H1 (cell line): ENCODE data around the gene TAT. TPM values are rescaled to one million over a fixed set of nuclear protein-coding genes. Genes with fewer than 3 reads are reported as not detected.

Experiments used
- CTCF ChIA-PET: fragments of 300-600 bp; sonication (Branson Sonifier 250); formaldehyde crosslinking; loops from one replicate; lab custom pipeline; 2021; ENCODE audit not compliant: partially characterized antibody; lab: Charles Lee
- POLR2A ChIA-PET: fragments of 300-600 bp; sonication (Branson Sonifier 250); formaldehyde crosslinking; loops from one replicate; lab custom pipeline; 2021; ENCODE audit warnings: inconsistent platforms; ENCODE audit not compliant: partially characterized antibody; lab: Charles Lee
- DNase-seq, 2 experiments: peaks; one replicate each; pipeline versions ENCODE4 v3.0.0 to v3.0.0-alpha.2; 2010 to 2022; ENCODE audit warnings: low spot score in 2 of 2, low read depth in 1 of 2, mixed read lengths in 1 of 2
- FAIRE-seq: peaks from 2 replicates; lab custom pipeline; 2011; peaks lifted over from hg19 to GRCh38; lab: Jason Lieb, UNC
- H2AFZ ChIP-seq: 2 replicates; pipeline ENCODE4 v1.8.1; 2012; ENCODE audit warnings: low read length, inconsistent platforms
- H2AK5ac ChIP-seq: 2 replicates; pipeline ENCODE4 v1.6.1; 2013; ENCODE audit warnings: low read depth, low read length
- H2BK120ac ChIP-seq: replicated peaks from 2 replicates; pipeline ENCODE3; 2013; ENCODE audit warnings: low read depth, low read length, inconsistent platforms
- H2BK12ac ChIP-seq: 2 replicates; pipeline ENCODE4 v1.6.1; 2013; ENCODE audit warnings: low read depth, low read length
- H2BK15ac ChIP-seq: 2 replicates; pipeline ENCODE4 v1.6.1; 2013; ENCODE audit warnings: low read length
- H2BK20ac ChIP-seq: 2 replicates; pipeline ENCODE4 v1.6.1; 2013; ENCODE audit warnings: low read length
- H2BK5ac ChIP-seq: 2 replicates; pipeline ENCODE4 v1.6.1; 2013; ENCODE audit warnings: low read depth, low read length
- H3K14ac ChIP-seq: 2 replicates; pipeline ENCODE4 v1.6.1; 2013; ENCODE audit warnings: inconsistent platforms; ENCODE audit not compliant: insufficient read length
- H3K18ac ChIP-seq: 2 replicates; pipeline ENCODE4 v1.6.1; 2013; ENCODE audit warnings: low read length; ENCODE audit errors: extremely low read depth
- H3K23ac ChIP-seq: 2 replicates; pipeline ENCODE4 v1.6.1; 2013; ENCODE audit warnings: inconsistent platforms; ENCODE audit not compliant: insufficient read length
- H3K23me2 ChIP-seq: 2 replicates; pipeline ENCODE4 v1.6.1; 2013; ENCODE audit warnings: low read depth, low read length
- H3K27ac ChIP-seq: 2 replicates; pipeline ENCODE4 v1.6.1; 2011; ENCODE audit warnings: low read depth, low read length, inconsistent platforms
- H3K27me3 ChIP-seq, 4 experiments: replicated peaks in 1 of 4; 1 replicate in 1 of 4; 2 replicates in 3 of 4; pipeline versions ENCODE4 v1.6.1 to v1.8.1; 2011 to 2013; ENCODE audit warnings: low read length in 3 of 4, mild to moderate bottlenecking in 3 of 4, inconsistent platforms in 2 of 4, mixed read lengths in 2 of 4, moderate library complexity in 1 of 4; ENCODE audit not compliant: control insufficient read depth in 3 of 4, insufficient read depth in 3 of 4; ENCODE audit errors: extremely low read depth in 1 of 4
- H3K36me3 ChIP-seq, 4 experiments: 2 replicates each; pipeline versions ENCODE4 v1.6.1 to v1.8.1; 2011 to 2013; ENCODE audit warnings: mild to moderate bottlenecking in 4 of 4, low read length in 3 of 4, moderate library complexity in 2 of 4, control low read depth in 1 of 4, inconsistent platforms in 1 of 4; ENCODE audit not compliant: insufficient read depth in 4 of 4, control insufficient read depth in 2 of 4
- H3K4ac ChIP-seq: replicated peaks from 2 replicates; pipeline ENCODE3; 2013; ENCODE audit warnings: low read length, low read depth, mixed read lengths, inconsistent platforms; ENCODE audit not compliant: insufficient read length
- H3K4me1 ChIP-seq, 4 experiments: replicated peaks in 1 of 4; 1 replicate in 1 of 4; 2 replicates in 3 of 4; pipeline versions ENCODE4 v1.6.1 to v1.8.1; 2011 to 2013; ENCODE audit warnings: low read length in 3 of 4, inconsistent platforms in 2 of 4, mixed read lengths in 1 of 4; ENCODE audit not compliant: insufficient read depth in 4 of 4, control insufficient read depth in 3 of 4
- H3K4me2 ChIP-seq, 2 experiments: 2 replicates each; pipeline versions ENCODE4 v1.6.1 to v1.8.1; 2011 to 2013; ENCODE audit warnings: low read depth in 2 of 2, low read length in 2 of 2, control low read depth in 1 of 2, inconsistent platforms in 1 of 2, mild to moderate bottlenecking in 1 of 2; ENCODE audit not compliant: insufficient read depth in 1 of 2
- H3K4me3 ChIP-seq, 4 experiments: fragments of 200-600, 300-600 bp in 1 of 4; sonication (generic), shearing (Covaris generic), sonication (Bioruptor Twin) in 1 of 4; 2 replicates each; pipeline versions ENCODE4 v1.5.1 to v1.8.1; 2011 to 2016; ENCODE audit warnings: low read length in 4 of 4, low read depth in 3 of 4, control low read depth in 2 of 4, inconsistent platforms in 2 of 4, mild to moderate bottlenecking in 2 of 4, mixed read lengths in 1 of 4, moderate library complexity in 1 of 4; ENCODE audit not compliant: insufficient read depth in 2 of 4; ENCODE audit errors: extremely low read depth in 1 of 4
- H3K56ac ChIP-seq: replicated peaks from 2 replicates; pipeline ENCODE3; 2013; ENCODE audit warnings: low read depth, mild to moderate bottlenecking, mixed read lengths, low read length, inconsistent platforms; ENCODE audit not compliant: insufficient read length
- H3K79me1 ChIP-seq: 2 replicates; pipeline ENCODE4 v1.6.1; 2013; ENCODE audit warnings: low read depth, low read length, control low read depth
- H3K79me2 ChIP-seq, 2 experiments: 2 replicates each; pipeline versions ENCODE4 v1.6.1 to v1.8.1; 2012 to 2013; ENCODE audit warnings: low read length in 2 of 2, mild to moderate bottlenecking in 2 of 2, inconsistent platforms in 1 of 2; ENCODE audit not compliant: insufficient read depth in 2 of 2, control insufficient read depth in 1 of 2
- H3K9ac ChIP-seq, 4 experiments: replicated peaks in 1 of 4; 1 replicate in 1 of 4; 2 replicates in 3 of 4; pipeline versions ENCODE4 v1.6.1 to v1.8.1; 2011 to 2013; ENCODE audit warnings: low read depth in 3 of 4, low read length in 3 of 4, control low read depth in 2 of 4, mild to moderate bottlenecking in 2 of 4, moderate library complexity in 2 of 4, inconsistent platforms in 1 of 4; ENCODE audit errors: extremely low read depth in 1 of 4
- H3K9me3 ChIP-seq, 2 experiments: 2 replicates each; pipeline versions ENCODE4 v1.6.1 to v1.8.1; 2012 to 2013; ENCODE audit warnings: mild to moderate bottlenecking in 2 of 2, moderate library complexity in 2 of 2, control low read depth in 1 of 2, inconsistent platforms in 1 of 2, low read depth in 1 of 2, low read length in 1 of 2, mixed read lengths in 1 of 2; ENCODE audit not compliant: insufficient read depth in 2 of 2
- H4K20me1 ChIP-seq, 2 experiments: replicated peaks in 1 of 2; 2 replicates each; pipeline versions ENCODE3 to v1.8.1; 2011 to 2013; ENCODE audit warnings: inconsistent platforms in 2 of 2, low read length in 2 of 2, mild to moderate bottlenecking in 1 of 2; ENCODE audit not compliant: insufficient read depth in 2 of 2, control insufficient read depth in 1 of 2
- H4K5ac ChIP-seq: 2 replicates; pipeline ENCODE4 v1.6.1; 2013; ENCODE audit warnings: low read length, low read depth, mixed read lengths, inconsistent platforms; ENCODE audit not compliant: insufficient read length
- H4K8ac ChIP-seq: 2 replicates; pipeline ENCODE4 v1.8.0; 2013; ENCODE audit warnings: mild to moderate bottlenecking, moderate library complexity, low read length, inconsistent platforms; ENCODE audit not compliant: insufficient read depth; ENCODE audit errors: extremely low read depth
- H4K91ac ChIP-seq: replicated peaks from 2 replicates; pipeline ENCODE3; 2013; ENCODE audit warnings: low read length, mixed read lengths, inconsistent platforms; ENCODE audit not compliant: insufficient read length
- ASH2L ChIP-seq: fragments of 200-600, 300-600 bp; sonication (generic); IDR thresholded peaks from one replicate; pipeline ENCODE4 v1.7.1; 2017; ENCODE audit warnings: low read length
- CHD1 ChIP-seq: IDR thresholded peaks from 2 replicates; pipeline ENCODE4 v1.6.1; 2012; ENCODE audit warnings: low read depth, low read length, improper control_type of control experiment
- EP300 ChIP-seq, 2 experiments: IDR thresholded peaks; 1 replicate in 1 of 2; 2 replicates in 1 of 2; pipeline ENCODE4 v1.6.1; 2011 to 2012; ENCODE audit warnings: low read depth in 2 of 2, low read length in 2 of 2, mild to moderate bottlenecking in 2 of 2, borderline replicate concordance in 1 of 2, inconsistent platforms in 1 of 2, moderate library complexity in 1 of 2
- POU5F1 ChIP-seq: IDR thresholded peaks from 2 replicates; pipeline ENCODE4 v1.6.1; 2011; ENCODE audit warnings: low read depth, mild to moderate bottlenecking, low read length, moderate library complexity
- SP1 ChIP-seq: IDR thresholded peaks from 2 replicates; pipeline ENCODE4 v1.6.1; 2011; ENCODE audit warnings: low read depth, low read length
- TBP ChIP-seq: IDR thresholded peaks from 2 replicates; pipeline ENCODE4 v1.6.1; 2011; ENCODE audit warnings: low read depth, low read length, improper control_type of control experiment
- WGBS, 2 experiments: shearing (Covaris generic) in 1 of 2; methylation state at CpG; one replicate each; pipeline versions ENCODE4 v1.1.6 to v1.1.7; 2013 to 2015; ENCODE audit warnings: low lambda C conversion rate in 2 of 2, mixed read lengths in 2 of 2, inconsistent platforms in 1 of 2, low coverage in 1 of 2, missing lambda C conversion rate in 1 of 2; ENCODE audit not compliant: insufficient replicate concordance in 2 of 2, insufficient coverage in 1 of 2, insufficient read length in 1 of 2; ENCODE audit errors: extremely low coverage in 1 of 2, missing lambda C conversion rate in 1 of 2; 5-methylcytosine and 5-hydroxymethylcytosine counted together
- polyA plus RNA-seq, 7 experiments: library from polyadenylated mRNA; depleted of rRNA in 3 of 7; stranded (reverse) in 5 of 7; unstranded in 2 of 7; fragments of >200 nt in 5 of 7; fragments of 200-250 nt in 2 of 7; gene quantifications; 1 replicate in 5 of 7; 2 replicates in 1 of 7; 4 replicates in 1 of 7; pipeline versions ENCODE4 v1.2.1 to v1.2.3, GENCODE V29; 2011 to 2013; ENCODE audit warnings: missing spikeins in 2 of 7, mixed read lengths in 2 of 7
- total RNA-seq: library from RNA; stranded (reverse); fragmentation: NEBNext Ultra II Directional; extraction: Animal tissue kit (Norgen Biotek cat#: 25700); gene quantifications from 2 replicates; pipeline ENCODE4 v1.2.1, GENCODE V29; 2021
- TF ChIP-seq, protein P1 (sequence below): IDR thresholded peaks from 2 replicates; pipeline ENCODE4 v1.6.1; 2011; ENCODE audit warnings: low read length, improper control_type of control experiment

Gene TAT
- total and polyA plus RNA-seq, 2 of the 8 experiments (the other 6 are each of a cell fraction or from before 2014, with no cell fraction given): 0.03 TPM; not detected in 1

- H2AFZ ChIP-seq: no peak overlapping the region
- H2BK120ac ChIP-seq: no peak overlapping the region
- H4K91ac ChIP-seq: no peak overlapping the region
- H3K27me3 ChIP-seq: no peaks in the 10 kb centered on the region
- FAIRE-seq (no peak), DNase-seq (no peak)
- H3K14ac ChIP-seq: no peak overlapping the region
- H2AK5ac ChIP-seq: no peak overlapping the region
- no peak overlapping the region for H2BK15ac ChIP-seq
- H3K36me3 ChIP-seq: no peaks in the 10 kb centered on the region
- no peak overlapping the region for H3K27ac ChIP-seq
- H3K4me2 ChIP-seq: no peak overlapping the region
- no peak overlapping the region for H2BK5ac ChIP-seq
- H3K18ac ChIP-seq: no peak overlapping the region
- peaks cover 3% of the 10 kb centered on the region; the same call in 1 of the 2 replicates for H3K79me1 ChIP-seq
- H3K9me3 ChIP-seq: no peaks in the 10 kb centered on the region
- CTCF ChIA-PET: interaction anchor here (0.5 to 12.7 kb wide), 10 partner anchors 8 to 194 kb away, joined by 3 to 140 read pairs (median 12); partner anchors contain the start of gene CHST4
- no peak overlapping the region for H3K56ac ChIP-seq
- no peaks in the 10 kb centered on the region for H3K79me2 ChIP-seq
- H3K4ac ChIP-seq: no peak overlapping the region
- H3K23me2 ChIP-seq: no peaks in the 10 kb centered on the region
- no peak overlapping the region for H4K5ac ChIP-seq
- H3K4me1 ChIP-seq: no peaks in the 10 kb centered on the region
- WGBS, 2 experiments: 95% methylated on average over 28 of the region's 28 CpGs; no CpG with 5 or more reads in 1 of the 2 experiments
- H2BK12ac ChIP-seq: no peak overlapping the region
- H3K4me3 ChIP-seq: no peak overlapping the region
- H4K8ac ChIP-seq: no peak overlapping the region
- no peak overlapping the region for H3K23ac ChIP-seq
- H4K20me1 ChIP-seq: no peaks in the 10 kb centered on the region
- H3K9ac ChIP-seq: no peak overlapping the region
- no peak overlapping the region for H2BK20ac ChIP-seq
- POLR2A ChIA-PET: interaction anchor here (2.9 kb wide), 1 partner anchor 10 kb away, joined by 19 read pairs; the partner anchor contains the start of gene CHST4
- TF ChIP-seq ASH2L (no peak), EP300 (IDR thresholded peaks at IDR 0.05; ENCODE audit: borderline replicate concordance in 1 of 2, low read depth in 2 of 2, low read length in 2 of 2) (no peak), TBP (no peak), SP1 (no peak), CHD1 (no peak), POU5F1 (no peak)
- TF ChIP-seq, protein P1, sequence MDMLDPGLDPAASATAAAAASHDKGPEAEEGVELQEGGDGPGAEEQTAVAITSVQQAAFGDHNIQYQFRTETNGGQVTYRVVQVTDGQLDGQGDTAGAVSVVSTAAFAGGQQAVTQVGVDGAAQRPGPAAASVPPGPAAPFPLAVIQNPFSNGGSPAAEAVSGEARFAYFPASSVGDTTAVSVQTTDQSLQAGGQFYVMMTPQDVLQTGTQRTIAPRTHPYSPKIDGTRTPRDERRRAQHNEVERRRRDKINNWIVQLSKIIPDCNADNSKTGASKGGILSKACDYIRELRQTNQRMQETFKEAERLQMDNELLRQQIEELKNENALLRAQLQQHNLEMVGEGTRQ: no peak
These were observed 40.0 kb downstream of the TAT start for GRCh38 chr16:71536752-71537499.
